Activated CD4-positive, alpha-beta T cell treated with anti-CD3 and anti-CD28 coated beads for 36 hours (primary cell): ENCODE data around the gene RPL3. TPM values are rescaled to one million over a fixed set of nuclear protein-coding genes. Genes with fewer than 3 reads are reported as not detected.
"Not testable (repeated sequence)": the region's sequence is repeated elsewhere in the genome, so short reads cannot be mapped to it uniquely, and the experiment has no call there.

ENCODE experiments used
- ATAC-seq: fragments of 200-7000 bp; cut with Tn5 transposase; one replicate; pipeline ENCODE4 v1.10.0; 2021; ENCODE audit warnings: mild to moderate bottlenecking, moderate library complexity
- CTCF ChIA-PET: fragments of 350-600 bp; sonication (Branson Sonifier 250); formaldehyde crosslinking; loops from one replicate; lab custom pipeline; 2021; ENCODE audit warnings: antibody characterized with exemption; lab: Charles Lee
- POLR2A ChIA-PET: fragments of 350-600 bp; sonication (Branson Sonifier 250); formaldehyde crosslinking; loops from one replicate; lab custom pipeline; 2021; ENCODE audit warnings: antibody characterized with exemption, inconsistent platforms; lab: Charles Lee
- DNase-seq: peaks from one replicate; pipeline ENCODE4 v3.0.0-alpha.2; 2020
- H3K27ac Mint-ChIP-seq: one replicate; pipeline ENCODE4 v1.8.0; 2021; ENCODE audit warnings: mixed read lengths
- H3K27me3 Mint-ChIP-seq: one replicate; pipeline ENCODE4 v1.8.0; 2021; ENCODE audit warnings: mixed read lengths
- H3K36me3 Mint-ChIP-seq: one replicate; pipeline ENCODE4 v1.8.0; 2021; ENCODE audit warnings: low read depth, mixed read lengths
- H3K4me1 Mint-ChIP-seq: one replicate; pipeline ENCODE4 v1.8.0; 2021; ENCODE audit warnings: mixed read lengths
- H3K4me3 Mint-ChIP-seq: one replicate; pipeline ENCODE4 v1.8.0; 2021; ENCODE audit warnings: mild to moderate bottlenecking, moderate library complexity, mixed read lengths
- H3K9me3 Mint-ChIP-seq: one replicate; pipeline ENCODE4 v1.8.0; 2021; ENCODE audit warnings: low read depth, mixed read lengths
- intact Hi-C, 2 experiments: fragments of 100-400 bp; cut with DNase I in 1 of 2; cut with micrococcal nuclease in 1 of 2; formaldehyde crosslinking; loops; one replicate each; pipeline versions ENCODE4 v1.14.2 to v1.15.1; 2022 to 2024; cut with DNase I, micrococcal nuclease
- total RNA-seq, 2 experiments: library from RNA; stranded (reverse); gene quantifications; one replicate each; pipeline ENCODE4 v1.2.3, GENCODE V29; 2021

RPL3 gene
- total RNA-seq, 2 experiments from 2014 or later: 2,519 to 3,155 TPM

DNA sequence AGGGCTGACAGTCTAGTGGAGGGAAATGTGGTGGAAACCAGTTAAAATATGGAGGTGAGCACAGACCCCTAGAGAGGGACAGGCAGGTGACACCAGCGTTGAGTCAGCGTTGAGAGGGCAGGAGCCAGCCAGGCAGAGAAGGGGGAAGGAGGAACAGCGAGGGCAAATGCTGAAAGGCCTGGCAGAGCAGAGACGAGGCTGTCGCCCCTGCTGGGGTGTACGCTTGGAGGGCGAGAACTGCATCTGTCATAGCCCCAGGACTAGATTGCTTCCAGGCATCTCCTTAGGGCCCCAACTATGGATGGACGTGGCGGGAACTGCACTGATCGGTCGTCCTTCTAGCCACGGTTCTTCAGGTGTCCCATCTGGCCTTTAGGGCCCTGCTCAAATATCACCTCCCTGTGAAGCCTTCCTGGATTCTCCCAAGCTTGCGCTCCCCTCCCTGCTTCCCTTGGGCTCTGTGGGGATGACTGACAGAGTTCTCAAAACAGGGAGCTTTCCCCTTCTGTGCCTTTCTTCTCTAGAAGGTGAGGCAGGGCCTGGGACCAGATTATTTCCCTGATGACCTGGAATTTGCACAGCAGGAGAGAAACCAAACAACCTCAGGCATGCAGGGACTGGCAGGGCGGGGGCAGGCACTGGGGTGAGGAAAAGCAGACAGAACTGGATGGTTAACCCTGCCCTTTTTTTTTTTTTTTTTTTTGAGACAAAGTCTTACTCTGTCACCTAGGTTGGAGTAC, 41.4 kb upstream of the RPL3 start:
- DNase-seq (no peak), ATAC-seq (no peak)
- Mint-ChIP-seq H3K4me1 (no peaks in the 10 kb centered on the region), H3K27ac (no peak overlapping the region), H3K36me3 (no peaks in the 10 kb centered on the region), H3K27me3 (no peaks in the 10 kb centered on the region), H3K9me3 (no peaks in the 10 kb centered on the region), H3K4me3 (no peak overlapping the region)
- ChIA-PET POLR2A (no interaction called here), CTCF (no interaction called here)
- intact Hi-C loops: no loop called here

DNA sequence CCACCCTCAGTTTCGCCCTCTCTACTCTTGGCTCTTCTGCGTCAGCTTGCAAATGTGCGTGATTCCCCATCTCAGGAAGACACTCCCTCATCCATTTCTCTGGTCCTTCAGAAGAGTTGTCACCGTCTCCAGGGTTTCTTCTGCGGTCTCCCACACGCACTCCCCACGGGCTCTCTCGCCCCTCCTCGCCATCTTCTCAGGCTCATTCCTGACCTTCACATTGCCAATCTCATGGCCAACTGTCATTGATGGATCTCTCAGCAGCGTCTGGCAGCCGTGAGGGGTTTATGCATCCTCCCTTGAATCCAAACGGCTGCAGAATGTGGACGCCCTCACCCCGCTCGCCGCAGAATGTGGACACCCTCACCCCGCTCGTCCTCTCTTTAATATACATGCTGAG, 40.8 kb upstream of the RPL3 start:
- Mint-ChIP-seq H3K36me3 (no peaks in the 10 kb centered on the region), H3K27ac (no peak overlapping the region), H3K4me3 (no peak overlapping the region), H3K27me3 (no peaks in the 10 kb centered on the region), H3K4me1 (no peaks in the 10 kb centered on the region), H3K9me3 (no peaks in the 10 kb centered on the region)
- intact Hi-C loops: no loop called here
- POLR2A ChIA-PET: no interaction called here
- no peak for ATAC-seq
- no peak for DNase-seq
- CTCF ChIA-PET: no interaction called here

DNA sequence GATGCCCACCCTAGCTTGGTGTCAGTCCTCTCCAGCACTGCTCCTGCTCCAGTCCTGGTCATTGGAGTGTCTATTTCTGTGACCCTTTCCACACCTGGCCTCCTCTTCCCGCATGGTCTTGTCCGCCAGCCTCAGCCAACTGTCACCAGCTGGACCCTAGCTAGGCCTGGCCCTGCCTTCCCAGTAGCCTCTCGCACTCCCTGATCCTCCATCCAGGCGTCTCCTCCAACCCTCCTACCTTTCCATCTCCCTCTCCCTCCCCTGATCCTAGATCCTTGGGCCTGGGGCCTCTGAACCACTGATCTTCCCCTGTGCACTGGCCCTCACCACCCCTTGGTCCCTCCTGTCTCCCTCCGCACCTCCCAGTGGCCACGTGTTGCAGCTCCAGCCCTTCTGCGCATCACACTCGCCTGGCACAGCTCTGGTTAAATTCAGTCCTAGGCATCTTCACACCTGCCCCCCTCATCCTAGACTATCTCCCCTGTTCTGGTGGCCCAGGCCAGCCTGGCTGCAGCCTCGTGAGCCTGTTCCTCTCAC, 40.3 kb upstream of the RPL3 start:
- ATAC-seq (no peak), DNase-seq (no peak)
- Mint-ChIP-seq H3K4me1 (no peaks in the 10 kb centered on the region), H3K9me3 (no peaks in the 10 kb centered on the region), H3K36me3 (no peaks in the 10 kb centered on the region), H3K27me3 (no peaks in the 10 kb centered on the region), H3K27ac (no peak overlapping the region), H3K4me3 (no peak overlapping the region)
- CTCF ChIA-PET: interaction anchor here (0.6 kb wide), 1 partner anchor 109 kb away, joined by 3 read pairs; no protein-coding TSS in a partner anchor
- POLR2A ChIA-PET: interaction anchor here (0.7 kb wide), 1 partner anchor 39 kb away, joined by 8 read pairs; no protein-coding TSS in a partner anchor
- intact Hi-C loops: no loop called here

DNA sequence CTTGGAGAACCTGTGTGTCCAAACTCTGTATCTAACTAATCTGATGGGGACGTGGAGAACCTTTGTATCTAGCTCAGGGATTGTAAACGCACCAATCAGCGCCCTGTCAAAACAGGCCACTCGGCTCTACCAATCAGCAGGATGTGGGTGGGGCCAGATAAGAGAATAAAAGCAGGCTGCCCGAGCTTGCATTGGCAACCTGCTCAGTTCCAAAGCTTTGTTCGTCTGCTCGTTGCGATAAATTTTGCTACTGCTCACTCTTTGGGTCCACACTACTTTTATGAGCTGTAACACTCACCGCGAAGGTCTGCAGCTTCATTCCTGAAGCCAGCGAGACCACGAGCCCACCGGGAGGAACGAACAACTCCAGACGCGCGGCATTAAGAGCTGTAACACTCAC, 38.8 kb upstream of the RPL3 start:
- H3K27me3 Mint-ChIP-seq, H3K27ac Mint-ChIP-seq, H3K36me3 Mint-ChIP-seq, H3K9me3 Mint-ChIP-seq, ATAC-seq, H3K4me3 Mint-ChIP-seq, intact Hi-C loops, H3K4me1 Mint-ChIP-seq, POLR2A ChIA-PET, DNase-seq: not testable (repeated sequence)
- CTCF ChIA-PET: interaction anchor here (0.7 kb wide), 1 partner anchor 207 kb away, joined by 3 read pairs; no protein-coding TSS in a partner anchor

DNA sequence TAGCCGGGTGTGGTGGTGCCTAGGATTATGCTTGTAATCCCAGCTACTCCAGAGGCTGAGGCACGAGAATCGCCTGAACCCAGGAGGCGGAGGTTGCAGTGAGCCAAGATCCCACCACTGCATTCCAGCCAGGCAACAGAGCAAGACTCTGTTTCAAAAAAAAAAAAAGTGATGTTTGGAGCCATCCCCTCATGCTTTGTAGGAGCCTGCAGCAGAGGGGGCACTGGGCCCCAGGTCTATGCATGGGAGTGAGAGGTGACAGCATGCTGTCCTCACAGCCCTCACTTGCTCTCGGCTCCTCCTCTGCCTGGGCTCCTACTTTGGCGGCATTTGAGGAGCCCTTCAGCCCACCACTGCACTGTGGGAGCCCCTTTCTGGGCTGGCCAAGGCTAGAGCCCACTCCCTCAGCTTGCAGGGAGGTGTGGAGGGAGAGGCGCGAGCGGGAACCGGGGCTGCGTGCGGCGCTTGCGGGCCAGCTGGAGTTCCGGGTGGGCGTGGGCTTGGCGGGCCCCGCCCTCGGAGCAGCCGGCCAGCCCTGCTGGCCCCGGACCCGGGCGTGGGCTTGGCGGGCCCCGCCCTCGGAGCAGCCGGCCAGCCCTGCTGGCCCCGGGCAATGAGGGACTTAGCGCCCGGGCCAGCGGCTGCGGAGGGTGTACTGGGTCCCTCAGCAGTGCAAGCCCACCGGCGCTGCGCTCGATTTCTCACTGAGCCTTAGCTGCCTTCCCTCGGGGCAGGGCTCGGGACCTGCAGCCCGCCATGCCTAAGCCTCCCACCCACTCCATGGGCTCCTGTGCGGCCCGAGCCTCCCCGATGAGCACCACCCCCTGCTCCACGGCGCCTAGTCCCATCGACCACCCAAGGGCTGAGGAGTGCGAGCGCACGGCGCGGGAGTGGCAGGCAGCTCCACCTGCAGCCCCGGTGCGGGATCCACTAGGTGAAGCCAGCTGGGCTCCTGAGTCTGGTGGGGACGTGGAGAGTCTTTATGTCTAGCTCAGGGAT, 38.0 kb upstream of the RPL3 start:
- H3K27ac Mint-ChIP-seq: not testable (repeated sequence)

DNA sequence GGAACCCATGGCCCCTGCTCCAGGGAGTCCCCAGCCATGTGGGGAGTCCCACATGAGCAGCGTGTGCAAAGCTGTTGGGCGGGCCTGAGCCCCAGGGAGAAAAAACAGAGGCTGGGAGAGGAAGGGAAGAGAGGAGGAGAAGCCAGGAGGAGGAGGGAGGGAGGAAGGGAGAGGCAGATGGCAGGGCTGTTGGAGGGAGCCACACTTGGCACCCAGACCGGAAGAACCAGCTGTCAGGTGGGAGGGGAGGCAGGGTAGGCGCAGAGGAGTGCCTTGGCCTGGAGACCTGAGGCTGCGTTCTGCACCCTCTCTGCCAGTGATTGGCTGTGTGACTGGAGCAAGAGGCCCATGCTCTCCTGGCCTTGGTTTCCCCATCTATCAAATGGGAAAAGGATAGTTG, 37.0 kb upstream of the RPL3 start:
- ATAC-seq (no peak), DNase-seq (no peak)
- ChIA-PET POLR2A (no interaction called here), CTCF (interaction anchor here (1.1 kb wide), 1 partner anchor 140 kb away, joined by 4 read pairs; no protein-coding TSS in a partner anchor)
- Mint-ChIP-seq H3K9me3 (no peaks in the 10 kb centered on the region), H3K4me1 (no peaks in the 10 kb centered on the region), H3K36me3 (no peaks in the 10 kb centered on the region), H3K27me3 (no peaks in the 10 kb centered on the region), H3K4me3 (no peak overlapping the region), H3K27ac (no peak overlapping the region)
- intact Hi-C loops: no loop called here

More for the DNA sequence above, 38.0 kb upstream of the RPL3 start:
- DNase-seq, H3K36me3 Mint-ChIP-seq, CTCF ChIA-PET, H3K9me3 Mint-ChIP-seq, intact Hi-C loops, H3K4me3 Mint-ChIP-seq, H3K4me1 Mint-ChIP-seq, H3K27me3 Mint-ChIP-seq, POLR2A ChIA-PET, ATAC-seq: not testable (repeated sequence)

DNA sequence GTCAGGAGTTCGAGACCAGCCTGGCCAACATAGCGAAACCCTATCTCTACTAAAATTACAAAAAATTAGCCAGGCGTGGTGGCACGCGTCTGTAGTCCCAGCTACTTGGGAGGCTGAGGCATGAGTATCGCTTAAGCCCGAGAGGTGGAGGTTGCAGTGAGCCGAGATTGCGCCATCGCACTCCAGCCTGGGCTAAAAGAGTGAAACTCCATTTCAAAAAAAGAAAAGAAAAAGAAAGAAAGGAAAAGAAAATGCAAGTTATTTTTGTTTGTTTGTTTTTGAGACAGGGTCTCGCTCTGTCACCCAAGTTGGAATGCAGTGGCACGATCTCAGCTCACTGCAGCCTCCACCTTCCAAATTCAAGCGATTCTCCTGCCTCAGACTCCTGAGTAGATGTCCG, 36.4 kb upstream of the RPL3 start:
- H3K27ac Mint-ChIP-seq, H3K36me3 Mint-ChIP-seq, ATAC-seq, DNase-seq, H3K4me1 Mint-ChIP-seq, POLR2A ChIA-PET, H3K4me3 Mint-ChIP-seq, H3K27me3 Mint-ChIP-seq, H3K9me3 Mint-ChIP-seq, intact Hi-C loops: not testable (repeated sequence)
- CTCF ChIA-PET: interaction anchor here (1.1 kb wide), 1 partner anchor 139 kb away, joined by 4 read pairs; no protein-coding TSS in a partner anchor

DNA sequence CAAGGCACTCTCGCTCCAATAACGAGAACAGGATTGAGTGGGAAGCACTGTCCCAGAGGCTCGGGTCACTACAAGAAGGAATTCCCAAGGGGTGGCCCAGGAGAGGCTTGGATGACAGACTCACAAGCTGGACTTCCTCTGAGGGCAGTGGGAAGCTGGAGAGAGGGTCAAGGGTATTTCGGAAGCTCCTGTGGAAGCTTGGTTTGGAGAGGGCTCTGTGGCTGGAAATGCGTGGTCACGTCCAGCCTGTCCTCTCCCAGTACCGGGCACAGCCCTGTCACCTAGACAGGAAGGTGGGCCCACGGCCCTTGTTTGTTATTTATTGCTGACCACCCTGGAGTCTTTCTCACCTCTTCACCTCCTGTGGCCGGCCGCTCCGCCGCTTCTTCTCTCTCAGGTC, 35.7 kb upstream of the RPL3 start:
- no peak overlapping the region for H3K4me3 Mint-ChIP-seq
- H3K4me1 Mint-ChIP-seq: peaks cover 5% of the 10 kb centered on the region
- peaks cover 3% of the 10 kb centered on the region for H3K27me3 Mint-ChIP-seq
- ATAC-seq (no peak), DNase-seq (no peak)
- H3K27ac Mint-ChIP-seq: no peak overlapping the region
- H3K36me3 Mint-ChIP-seq: no peaks in the 10 kb centered on the region
- ChIA-PET CTCF (no interaction called here), POLR2A (interaction anchor here (0.6 kb wide), 1 partner anchor 124 kb away, joined by 3 read pairs; no protein-coding TSS in a partner anchor)
- no peaks in the 10 kb centered on the region for H3K9me3 Mint-ChIP-seq
- intact Hi-C loops: no loop called here

DNA sequence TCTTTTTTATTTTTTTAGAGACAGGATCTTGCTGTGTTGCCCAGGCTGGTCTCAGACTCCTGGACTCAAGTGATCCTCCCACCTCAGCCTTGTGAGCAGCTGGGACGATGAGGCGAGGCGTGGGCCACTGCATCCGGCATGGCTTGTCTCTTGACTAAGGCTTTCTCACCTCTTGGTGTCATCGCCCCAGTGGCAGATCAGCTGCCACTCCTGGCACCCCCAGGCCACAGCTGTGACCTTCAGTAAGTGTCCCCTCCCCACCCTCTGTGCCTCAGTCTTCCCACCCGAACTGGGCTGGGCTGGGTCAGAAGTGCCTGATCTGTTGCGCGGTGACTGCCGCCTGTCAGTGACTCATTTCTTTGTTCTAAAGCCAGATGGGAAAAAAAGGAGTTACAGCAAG, 33.9 kb upstream of the RPL3 start:
- Mint-ChIP-seq H3K9me3 (no peaks in the 10 kb centered on the region), H3K27ac (no peak overlapping the region), H3K27me3 (peaks cover 10% of the 10 kb centered on the region), H3K4me3 (no peak overlapping the region), H3K36me3 (no peaks in the 10 kb centered on the region), H3K4me1 (peaks cover 10% of the 10 kb centered on the region)
- CTCF ChIA-PET: interaction anchor here (0.7 kb wide), 2 partner anchors 35 to 169 kb away, joined by 3 read pairs; no protein-coding TSS in a partner anchor
- intact Hi-C loops: no loop called here
- POLR2A ChIA-PET: no interaction called here
- no peak for DNase-seq
- no peak for ATAC-seq

DNA sequence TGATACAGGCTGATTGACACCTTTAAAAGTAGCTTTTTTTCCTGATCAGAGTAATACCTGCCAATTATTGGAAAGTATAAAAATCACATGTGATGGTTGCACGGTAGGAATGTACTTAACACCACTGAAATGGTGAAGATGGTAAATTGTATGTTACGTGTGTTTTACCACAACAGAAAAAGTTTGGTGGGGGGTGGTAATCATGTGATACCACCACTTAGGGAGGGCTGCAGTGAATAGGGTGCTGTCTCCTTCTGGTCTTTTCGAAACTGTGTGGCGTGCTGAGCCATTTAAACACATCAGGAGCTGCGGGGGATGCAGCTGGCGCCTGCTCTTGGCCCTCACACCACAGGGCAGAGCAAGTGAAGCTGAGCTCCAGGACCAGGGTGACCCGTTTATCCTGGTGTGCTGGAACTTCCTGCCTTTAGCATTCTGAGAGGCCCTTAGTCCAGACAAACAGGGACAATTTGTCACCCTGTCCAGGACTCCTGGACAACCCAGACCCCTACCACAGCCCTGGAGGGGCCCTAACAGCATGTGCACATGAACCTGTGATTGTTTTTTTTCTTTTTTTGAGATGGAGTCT, 33.0 kb upstream of the RPL3 start:
- no peak overlapping the region for H3K4me3 Mint-ChIP-seq
- no peaks in the 10 kb centered on the region for H3K36me3 Mint-ChIP-seq
- H3K4me1 Mint-ChIP-seq: peaks cover 10% of the 10 kb centered on the region
- peaks cover 10% of the 10 kb centered on the region for H3K27me3 Mint-ChIP-seq
- H3K27ac Mint-ChIP-seq: no peak overlapping the region
- intact Hi-C loops: no loop called here
- CTCF ChIA-PET: interaction anchor here (0.6 to 0.9 kb wide), 3 partner anchors 12 to 204 kb away, joined by 3 read pairs; no protein-coding TSS in a partner anchor
- POLR2A ChIA-PET: no interaction called here
- DNase-seq (no peak), ATAC-seq (no peak)
- no peaks in the 10 kb centered on the region for H3K9me3 Mint-ChIP-seq
